SK-N-SH treated with all-trans-retinoic acid at 6 μM for 48 hours (cell line): Measurements from ENCODE around the gene TMEM212.

Experiments used
- CSDC2 ChIP-seq: fragments of 250-450 bp; sonication (Bioruptor Pico); IDR thresholded peaks from 2 replicates; pipeline ENCODE4 v1.5.0; 2020; ENCODE audit warnings: mild to moderate bottlenecking, moderate library complexity
- CSRNP3 ChIP-seq: fragments of 250-450 bp; sonication (Bioruptor Pico); IDR thresholded peaks from 2 replicates; pipeline ENCODE4 v1.5.1; 2021; ENCODE audit warnings: mild to moderate bottlenecking, moderate library complexity
- ESRRG ChIP-seq: fragments of 250-450 bp; sonication (Bioruptor Pico); IDR thresholded peaks from 2 replicates; pipeline ENCODE4 v1.6.1; 2021; ENCODE audit warnings: mild to moderate bottlenecking
- ISL1 ChIP-seq: fragments of 250-450 bp; sonication (Bioruptor Pico); IDR thresholded peaks from 2 replicates; pipeline ENCODE4 v2.1.2; 2022; ENCODE audit warnings: mild to moderate bottlenecking, moderate library complexity
- PATZ1 ChIP-seq: fragments of 250-450 bp; sonication (Bioruptor Pico); IDR thresholded peaks from 2 replicates; pipeline ENCODE4 v1.8.0; 2020; ENCODE audit warnings: mild to moderate bottlenecking, moderate library complexity, borderline replicate concordance
- RARB ChIP-seq: fragments of 250-450 bp; sonication (Bioruptor Pico); IDR thresholded peaks from 2 replicates; pipeline ENCODE4 v1.8.0; 2021; ENCODE audit warnings: mild to moderate bottlenecking, moderate library complexity
- SNAI2 ChIP-seq: fragments of 250-450 bp; sonication (Bioruptor Pico); IDR thresholded peaks from 2 replicates; pipeline ENCODE4 v1.5.0; 2020; ENCODE audit warnings: mild to moderate bottlenecking, moderate library complexity
- TSHZ2 ChIP-seq: fragments of 250-450 bp; sonication (Bioruptor Pico); IDR thresholded peaks from 2 replicates; pipeline ENCODE4 v1.5.0; 2020; ENCODE audit warnings: mild to moderate bottlenecking, moderate library complexity
- ZFP3 ChIP-seq: fragments of 250-450 bp; sonication (Bioruptor Pico); IDR thresholded peaks from 2 replicates; pipeline ENCODE4 v1.5.0; 2020; ENCODE audit warnings: mild to moderate bottlenecking, moderate library complexity
- ZNF8 ChIP-seq: fragments of 450-650 bp; formaldehyde crosslinking; IDR thresholded peaks from 2 replicates; pipeline ENCODE4 v1.5.0; 2020; ENCODE audit warnings: mild to moderate bottlenecking, moderate library complexity

- TF ChIP-seq ISL1 (CRISPR knock-in tag) (no peak), TSHZ2 (CRISPR knock-in tag) (no peak), ZFP3 (no peak), ESRRG (CRISPR knock-in tag) (no peak), ZNF8 (CRISPR knock-in tag) (no peak), SNAI2 (CRISPR knock-in tag) (no peak), PATZ1 (no peak), CSRNP3 (CRISPR knock-in tag) (no peak), RARB (no peak), CSDC2 (CRISPR knock-in tag) (no peak)
These were observed 52.1 kb downstream of the TMEM212 start for GRCh38 chr3:171895291-171895690.
